Activated T-cell treated with anti-CD3 and anti-CD28 coated beads for 4 hours (primary cell): Measurements from ENCODE around the gene RUNX2.

Source experiments
- DNase-seq: peaks from one replicate; pipeline ENCODE4 v3.0.0-alpha.2; 2020

RUNX2 gene

GRCh38 chr6:45491048-45491735 lies 163.1 kb downstream of the RUNX2 start:
- DNase-seq, result no peak

DNA sequence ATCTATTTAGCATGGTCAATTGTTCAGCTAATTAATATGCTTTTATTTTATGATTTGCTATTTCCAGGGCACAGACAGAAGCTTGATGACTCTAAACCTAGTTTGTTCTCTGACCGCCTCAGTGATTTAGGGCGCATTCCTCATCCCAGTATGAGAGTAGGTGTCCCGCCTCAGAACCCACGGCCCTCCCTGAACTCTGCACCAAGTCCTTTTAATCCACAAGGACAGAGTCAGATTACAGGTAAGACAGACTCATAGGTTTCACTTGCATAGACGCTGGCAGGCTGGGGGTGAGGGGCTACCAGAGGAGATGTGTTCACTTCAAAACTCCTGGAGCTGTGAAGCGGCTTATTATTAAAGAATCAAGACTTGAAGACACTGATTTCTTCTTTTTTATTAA lies 163.7 kb downstream of the RUNX2 start:
- no peak for DNase-seq

GRCh38 chr6:45493761-45494160 lies 165.6 kb downstream of the RUNX2 start:
- DNase-seq, result no peak

GRCh38 chr6:45494416-45495135 lies 166.4 kb downstream of the RUNX2 start:
- no peak for DNase-seq

DNA sequence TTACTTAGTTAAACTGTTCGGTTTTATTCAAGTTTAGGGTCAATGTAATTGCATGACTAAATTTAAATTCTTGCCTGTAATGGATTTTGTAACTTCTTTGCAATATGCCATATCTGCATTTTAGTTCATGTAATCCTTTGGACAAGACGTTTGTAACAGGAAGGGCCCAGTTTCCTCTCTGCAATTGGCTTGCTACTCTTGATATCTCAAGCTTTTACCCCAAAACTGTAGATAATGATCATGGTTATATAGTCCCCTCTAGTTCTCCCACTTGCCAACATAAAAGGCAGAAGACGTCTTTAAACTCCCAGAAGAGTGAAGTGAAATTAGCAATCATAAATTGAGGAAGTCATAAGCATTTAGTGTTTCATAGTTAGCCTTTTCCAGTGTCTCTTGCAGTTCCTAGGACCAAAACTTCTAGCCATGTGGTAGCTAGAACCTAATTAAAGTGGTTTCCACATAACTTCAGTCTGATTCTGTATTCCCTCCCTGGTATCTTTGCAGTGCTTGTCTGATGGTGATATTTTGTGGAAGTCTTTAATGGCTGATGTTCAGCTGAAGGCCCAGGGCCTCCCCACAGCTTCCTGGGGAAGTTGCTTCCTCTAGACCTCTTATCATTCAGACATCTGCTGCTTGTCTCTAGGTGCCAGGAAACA lies 167.4 kb downstream of the RUNX2 start:
- no peak for DNase-seq

GRCh38 chr6:45496085-45496433 lies 167.9 kb downstream of the RUNX2 start:
- DNase-seq, result no peak

GRCh38 chr6:45498591-45498990 lies 170.5 kb downstream of the RUNX2 start:
- no peak for DNase-seq

DNA sequence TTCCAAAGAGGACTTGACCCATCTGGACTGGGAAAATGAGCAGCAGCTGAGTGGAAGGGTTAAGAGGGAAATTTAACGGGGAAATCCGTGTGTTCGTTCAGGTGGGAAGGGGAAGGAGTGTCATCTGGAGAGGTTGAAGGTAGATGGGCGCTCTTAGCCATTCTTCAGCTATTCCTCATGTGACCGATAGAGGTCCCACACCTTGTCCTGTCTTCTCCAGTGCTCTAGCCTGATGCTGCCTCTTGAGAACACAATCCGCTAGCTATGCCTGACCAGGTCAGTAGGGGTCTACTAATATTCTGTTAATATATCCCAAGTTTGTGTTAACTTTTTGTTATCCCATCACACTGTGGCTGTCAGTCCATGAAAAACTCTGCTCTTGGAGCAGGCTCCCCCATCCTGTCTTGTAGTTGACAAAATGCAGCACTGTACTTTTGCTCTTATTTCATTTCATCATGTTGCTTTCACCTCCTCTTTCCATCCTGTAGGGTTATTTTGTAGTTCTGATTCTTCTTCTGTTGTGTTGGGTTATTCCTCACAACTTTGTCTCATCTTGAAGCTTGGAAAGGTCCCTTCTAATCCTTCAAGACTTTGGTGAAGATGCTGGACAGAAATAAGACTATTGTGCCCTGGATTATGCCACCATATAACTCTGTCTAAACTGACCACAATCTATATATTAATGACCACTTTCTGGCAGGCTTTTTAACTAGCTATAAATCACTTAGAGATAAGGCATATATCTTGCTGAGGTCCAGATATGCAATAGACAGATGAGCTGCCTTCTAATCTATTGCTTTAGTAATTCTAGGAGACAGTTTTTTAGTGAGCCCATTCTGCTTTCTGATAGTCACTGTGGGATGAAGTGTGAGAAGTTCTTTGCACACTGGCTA lies 173.0 kb downstream of the RUNX2 start:
- no peak for DNase-seq

DNA sequence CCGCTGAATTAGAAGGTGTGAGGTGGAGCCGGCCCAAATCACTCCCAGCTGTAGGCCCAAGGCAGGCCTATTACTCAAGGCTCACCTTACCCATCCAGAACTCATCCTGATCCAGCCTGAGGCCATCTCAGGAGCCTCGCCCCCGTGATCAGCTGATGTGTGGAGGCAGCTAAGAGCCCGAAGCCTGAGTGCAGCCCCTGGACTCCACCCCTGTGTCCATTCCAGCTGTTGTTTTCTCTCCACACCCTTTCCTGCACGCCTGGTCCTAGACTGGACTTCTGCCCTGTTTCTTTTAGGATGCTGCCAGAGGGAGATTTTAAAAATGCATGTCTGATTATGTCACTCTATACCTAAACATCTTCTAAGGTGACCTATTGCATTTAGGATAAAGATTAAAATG lies 174.3 kb downstream of the RUNX2 start:
- DNase-seq, result no peak

- DNase-seq, result no peak
Measured at GRCh38 chr6:45504947-45505346, 176.8 kb downstream of the RUNX2 start.

DNA sequence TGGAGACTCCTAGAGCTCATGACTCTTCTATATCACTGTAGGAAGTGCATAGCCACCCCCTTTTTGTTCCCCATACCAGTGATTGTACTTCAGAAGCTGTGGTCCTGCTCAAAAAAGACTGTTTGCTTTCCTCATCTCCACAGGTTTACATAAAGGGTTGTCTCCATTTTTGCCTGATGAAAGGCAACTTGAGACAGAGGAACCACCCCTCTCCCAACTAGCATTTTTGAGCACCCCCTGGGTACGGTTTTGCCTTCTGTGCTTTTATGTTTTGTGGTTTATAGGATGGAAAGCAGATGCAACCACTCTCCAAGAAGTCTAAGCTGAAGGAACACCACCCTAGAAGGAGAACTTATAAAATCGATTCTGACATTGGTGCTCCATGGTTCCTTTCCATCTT lies 177.3 kb downstream of the RUNX2 start:
- DNase-seq, result no peak

DNA sequence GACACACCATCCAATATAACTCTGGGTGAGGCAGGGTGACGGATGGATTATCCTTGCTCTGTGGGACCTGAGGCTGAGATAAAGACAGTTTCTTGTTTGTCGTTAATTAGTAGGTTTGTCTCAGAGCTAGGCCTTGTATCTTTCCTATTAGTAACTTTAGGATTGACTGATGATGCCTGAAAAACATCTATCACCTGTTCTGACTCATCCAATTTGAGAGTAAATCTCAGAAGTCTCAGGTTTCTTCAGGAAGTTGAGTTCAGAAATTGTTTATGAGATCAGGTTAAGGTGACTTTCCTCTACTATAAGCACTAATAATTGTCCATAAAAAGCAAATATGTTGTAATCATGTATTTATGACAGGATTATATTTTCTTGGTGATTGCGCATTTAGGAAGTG lies 179.1 kb downstream of the RUNX2 start:
- DNase-seq, result no peak

- no peak for DNase-seq
Measured at GRCh38 chr6:45509426-45509825, 181.3 kb downstream of the RUNX2 start.

- DNase-seq, result no peak
Measured at GRCh38 chr6:45512717-45513116, 184.6 kb downstream of the RUNX2 start.

- no peak for DNase-seq
Measured at GRCh38 chr6:45513213-45513618, 185.1 kb downstream of the RUNX2 start.

DNA sequence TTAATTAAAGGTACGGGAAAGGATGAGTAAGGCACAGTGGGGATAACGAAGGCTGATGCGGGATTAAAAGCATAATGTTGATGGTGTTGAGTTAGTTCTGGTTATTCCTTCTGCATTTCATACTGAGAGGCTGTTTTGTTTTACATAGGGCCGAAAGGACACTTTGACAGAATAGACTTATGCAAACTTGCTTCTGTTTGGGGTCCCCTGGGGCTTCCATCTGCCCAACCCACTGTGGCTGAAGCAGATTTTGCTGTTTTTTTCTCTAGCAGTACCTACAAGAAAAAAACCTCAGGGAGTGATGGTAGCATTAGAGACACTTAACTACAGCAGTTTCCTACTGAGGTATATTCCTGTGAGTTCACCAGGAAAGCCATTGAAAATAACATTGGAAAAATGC lies 185.7 kb downstream of the RUNX2 start:
- no peak for DNase-seq

DNA sequence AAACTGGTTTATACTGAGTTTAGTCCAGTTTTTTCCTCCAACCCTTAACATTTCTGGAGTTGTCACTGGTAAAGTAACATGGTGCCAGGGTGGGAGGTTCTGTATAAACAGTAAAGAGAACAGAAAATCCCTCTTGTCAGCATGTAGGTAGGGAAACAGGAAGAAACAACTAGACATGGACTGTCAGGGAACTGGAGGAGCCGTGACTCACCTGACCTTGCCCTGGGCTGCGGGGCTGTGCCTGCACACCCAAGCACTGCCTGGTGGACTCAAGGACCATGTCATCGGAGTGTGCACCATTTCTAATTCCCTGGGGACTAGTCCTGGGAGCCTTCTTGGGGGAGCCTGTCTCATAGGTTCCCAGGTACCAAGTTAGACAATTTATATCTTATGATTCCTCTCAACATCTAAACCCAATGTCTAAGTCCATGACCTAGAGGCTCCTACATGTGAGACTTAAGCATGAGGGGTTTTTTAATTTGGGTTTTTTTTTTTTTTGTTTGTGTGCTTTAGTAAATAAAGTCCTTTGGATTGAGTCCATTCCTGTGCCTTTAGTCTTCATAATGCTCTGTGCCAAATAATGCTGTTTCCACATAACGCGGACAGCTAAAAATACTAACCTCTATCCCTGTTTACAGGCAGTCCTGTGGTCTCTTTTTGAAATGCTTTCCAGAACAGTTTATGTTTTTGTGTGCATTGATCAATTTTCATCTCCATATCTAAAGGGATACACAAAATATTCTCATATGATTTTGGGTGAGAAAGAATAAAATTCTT lies 186.5 kb downstream of the RUNX2 start:
- no peak for DNase-seq

- no peak for DNase-seq
Measured at GRCh38 chr6:45518013-45518720, 190.0 kb downstream of the RUNX2 start.

DNA sequence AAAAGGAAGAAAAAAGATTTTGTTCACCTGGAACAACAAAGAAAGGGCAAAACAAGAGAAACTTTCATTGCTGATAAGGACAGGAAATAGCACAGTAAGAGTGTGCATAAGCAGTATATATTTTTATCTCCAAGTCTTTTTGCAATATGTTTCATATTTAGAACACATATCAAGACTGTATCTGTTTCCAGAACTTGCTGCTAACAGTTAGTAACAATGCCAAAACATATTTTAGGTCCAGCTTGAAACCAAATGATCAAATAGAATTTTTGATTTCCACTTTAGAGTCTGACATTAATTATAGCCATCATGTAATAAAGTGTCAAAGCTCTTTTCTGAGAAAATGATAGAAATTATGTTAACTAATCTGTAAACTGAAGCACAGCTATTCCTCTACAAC lies 193.1 kb downstream of the RUNX2 start:
- no peak for DNase-seq

GRCh38 chr6:45522486-45522885 lies 194.4 kb downstream of the RUNX2 start:
- no peak for DNase-seq

GRCh38 chr6:45527210-45527609 lies 199.1 kb downstream of the RUNX2 start:
- no peak for DNase-seq
